Naive thymus-derived CD8-positive, alpha-beta T cell (primary cell): ENCODE data around the gene ADGRG7. TPM values are rescaled to one million over a fixed set of nuclear protein-coding genes. Genes with fewer than 3 reads are reported as not detected.

Experiments
- polyA plus RNA-seq, 3 donors: library from polyadenylated mRNA; unstranded; fragments of 300-500 nt; fragmentation: Illumina TruSeq; gene quantifications; one replicate each; pipeline ENCODE4 v1.2.3, GENCODE V29; 2021
- total RNA-seq, 8 experiments: library from RNA in 2 of 8; stranded (reverse) in 2 of 8; gene quantifications; one replicate each; pipeline ENCODE4 v1.2.3 and lab custom pipeline; 2021 to 2026

ADGRG7 gene
- total and polyA plus RNA-seq, 5 experiments from 2014 or later = not detected

Other genes starting within 250 kb of the ADGRG7 start
- gene TOMM70, start 208.5 kb upstream of the ADGRG7 start, total RNA-seq = 10 to 100 TPM; 42.3 to 46.8 TPM
- gene TOMM70, start 208.5 kb upstream of the ADGRG7 start, polyA plus RNA-seq = 10 to 100 TPM; 14.6 to 21.7 (median 16.5) TPM
- 1 to 10 TPM; 2.1 to 2.4 TPM for gene LNP1, start 208.1 kb upstream of the ADGRG7 start, total RNA-seq
- 1 to 10 TPM in 1 of 3 donors, under 1 TPM in 2; 0.40 to 2.0 (median 0.66) TPM for gene LNP1, start 208.1 kb upstream of the ADGRG7 start, polyA plus RNA-seq
- gene TMEM45A, start 117.0 kb upstream of the ADGRG7 start, total RNA-seq = under 1 TPM; 0.08 to 0.21 TPM
- gene TMEM45A, start 117.0 kb upstream of the ADGRG7 start, polyA plus RNA-seq = not detected
- 10 to 100 TPM; 41.2 to 42.7 TPM for gene TFG, start 99.9 kb downstream of the ADGRG7 start, total RNA-seq
- gene TFG, start 99.9 kb downstream of the ADGRG7 start, polyA plus RNA-seq = 10 to 100 TPM; 30.6 to 37.3 (median 37.1) TPM